Neural progenitor cell (in vitro differentiated cells): ENCODE data around the gene UBQLN1. TPM values are rescaled to one million over a fixed set of nuclear protein-coding genes. Genes with fewer than 3 reads are reported as not detected.

Source experiments
- DNase-seq: peaks from one replicate; pipeline ENCODE4 v3.0.0-alpha.2; 2016; ENCODE audit warnings: low spot score
- H2AFZ ChIP-seq: fragments of 200-600 bp; sonication (generic); replicated peaks from 2 replicates; pipeline ENCODE4 v1.6.1; 2016; ENCODE audit warnings: antibody characterized with exemption
- H3F3A ChIP-seq: fragments of 200-600 bp; sonication (generic); 2 replicates; pipeline ENCODE4 v1.6.1; 2016; ENCODE audit warnings: antibody characterized with exemption, low read depth
- H3K27ac ChIP-seq: fragments of 200-600 bp; sonication (generic); 2 replicates; pipeline ENCODE4 v1.5.1; 2016; ENCODE audit warnings: mild to moderate bottlenecking
- H3K27me3 ChIP-seq: fragments of 200-600 bp; sonication (generic); 2 replicates; pipeline ENCODE4 v1.6.1; 2016; ENCODE audit warnings: mild to moderate bottlenecking, moderate library complexity
- H3K36me3 ChIP-seq: fragments of 200-600 bp; sonication (generic); 2 replicates; pipeline ENCODE4 v1.5.1; 2016
- H3K4me1 ChIP-seq: fragments of 200-600 bp; sonication (generic); 2 replicates; pipeline ENCODE4 v1.6.1; 2016; ENCODE audit warnings: mixed run types
- H3K4me2 ChIP-seq: fragments of 200-600 bp; sonication (generic); 2 replicates; pipeline ENCODE4 v1.6.1; 2016
- H3K4me3 ChIP-seq: fragments of 200-600 bp; sonication (generic); 2 replicates; pipeline ENCODE4 v1.5.1; 2016
- H3K79me2 ChIP-seq: fragments of 200-600 bp; sonication (generic); 2 replicates; pipeline ENCODE4 v1.6.1; 2016; ENCODE audit warnings: low read depth
- H3K9ac ChIP-seq: fragments of 200-600 bp; sonication (generic); 2 replicates; pipeline ENCODE4 v1.6.1; 2016
- H3K9me3 ChIP-seq: fragments of 200-600 bp; sonication (generic); 2 replicates; pipeline ENCODE4 v1.5.1; 2016; ENCODE audit warnings: low read depth
- H4K20me1 ChIP-seq: fragments of 200-600 bp; sonication (generic); 2 replicates; pipeline ENCODE4 v1.6.1; 2016; ENCODE audit warnings: low read depth
- H3K27ac Mint-ChIP-seq: 3 replicates; pipeline ENCODE4 v1.8.0; 2021; ENCODE audit warnings: mixed read lengths
- H3K27me3 Mint-ChIP-seq: 2 replicates; pipeline ENCODE4 v1.8.0; 2022; ENCODE audit warnings: low read depth, mild to moderate bottlenecking, inconsistent platforms, moderate library complexity, mixed read lengths; ENCODE audit not compliant: insufficient read depth
- H3K36me3 Mint-ChIP-seq: 3 replicates; pipeline ENCODE4 v1.8.0; 2021; ENCODE audit warnings: mixed read lengths
- H3K4me1 Mint-ChIP-seq: 3 replicates; pipeline ENCODE4 v1.8.0; 2021; ENCODE audit warnings: mixed read lengths
- H3K4me3 Mint-ChIP-seq: 3 replicates; pipeline ENCODE4 v1.8.0; 2021; ENCODE audit warnings: mild to moderate bottlenecking, moderate library complexity, mixed read lengths
- H3K9me3 Mint-ChIP-seq: 3 replicates; pipeline ENCODE4 v1.8.0; 2020; ENCODE audit warnings: mixed read lengths
- CTCF ChIP-seq: fragments of 200-600 bp; sonication (generic); IDR thresholded peaks from 2 replicates; pipeline ENCODE4 v1.5.1; 2017; ENCODE audit warnings: antibody characterized with exemption, mild to moderate bottlenecking
- EZH2 ChIP-seq: fragments of 200-600 bp; sonication (generic); IDR thresholded peaks from 2 replicates; pipeline ENCODE4 v1.6.1; 2017; ENCODE audit warnings: antibody characterized with exemption, mild to moderate bottlenecking, moderate library complexity
- EZH2phosphoT487 ChIP-seq: fragments of 200-600 bp; sonication (generic); IDR thresholded peaks from 2 replicates; pipeline ENCODE4 v1.6.1; 2017; ENCODE audit warnings: antibody characterized with exemption
- total RNA-seq: library from RNA; depleted of rRNA; stranded (reverse); fragments of >200 nt; gene quantifications from 2 replicates; pipeline ENCODE4 v1.2.3, GENCODE V29; 2015; ENCODE audit warnings: low replicate concordance

The UBQLN1 gene
- total RNA-seq, 1 donor from 2014 or later = 143 TPM

- Mint-ChIP-seq H3K36me3 (no peaks in the 10 kb centered on the region), H3K27me3 (no peaks in the 10 kb centered on the region), H3K4me1 (no peaks in the 10 kb centered on the region), H3K27ac (no peak overlapping the region), H3K4me3 (no peak overlapping the region), H3K9me3 (no peaks in the 10 kb centered on the region)
- H3K4me2 ChIP-seq = no peak overlapping the region
- H3K79me2 ChIP-seq = no peaks in the 10 kb centered on the region
- H3K9ac ChIP-seq = no peak overlapping the region
- no peaks in the 10 kb centered on the region for H3F3A ChIP-seq
- H3K4me3 ChIP-seq = no peak overlapping the region
- H3K9me3 ChIP-seq = no peaks in the 10 kb centered on the region
- no peak for DNase-seq
- H4K20me1 ChIP-seq = no peaks in the 10 kb centered on the region
- no peaks in the 10 kb centered on the region for H3K27me3 ChIP-seq
- no peaks in the 10 kb centered on the region for H3K36me3 ChIP-seq
- TF ChIP-seq EZH2phosphoT487 (no peak), CTCF (no peak), EZH2 (no peak)
- H2AFZ ChIP-seq = no peak overlapping the region
- H3K4me1 ChIP-seq = no peaks in the 10 kb centered on the region
- H3K27ac ChIP-seq = no peak overlapping the region
These were observed 15.2 kb upstream of the UBQLN1 start for GRCh38 chr9:83722726-83723495.

GRCh38 chr9:83721509-83721908 lies 13.8 kb upstream of the UBQLN1 start:
- no peaks in the 10 kb centered on the region for H3K4me1 ChIP-seq
- TF ChIP-seq EZH2phosphoT487 (no peak), EZH2 (no peak), CTCF (no peak)
- no peak for DNase-seq
- H3K36me3 ChIP-seq = no peaks in the 10 kb centered on the region
- no peaks in the 10 kb centered on the region for H4K20me1 ChIP-seq
- H3K27ac Mint-ChIP-seq = no peak overlapping the region
- no peak overlapping the region for H3K4me3 Mint-ChIP-seq
- H3K79me2 ChIP-seq = no peaks in the 10 kb centered on the region
- no peak overlapping the region for H3K4me2 ChIP-seq
- H3K27ac ChIP-seq = no peak overlapping the region
- no peaks in the 10 kb centered on the region for H3K27me3 ChIP-seq
- H3F3A ChIP-seq = no peaks in the 10 kb centered on the region
- H3K27me3 Mint-ChIP-seq = no peaks in the 10 kb centered on the region
- H3K9me3 Mint-ChIP-seq = peaks cover 3% of the 10 kb centered on the region
- no peak overlapping the region for H3K9ac ChIP-seq
- H3K4me3 ChIP-seq = no peak overlapping the region
- H3K9me3 ChIP-seq = no peaks in the 10 kb centered on the region
- H3K4me1 Mint-ChIP-seq = no peaks in the 10 kb centered on the region
- H3K36me3 Mint-ChIP-seq = no peaks in the 10 kb centered on the region
- H2AFZ ChIP-seq = no peak overlapping the region

GRCh38 chr9:83715794-83716193 lies 8.0 kb upstream of the UBQLN1 start:
- Mint-ChIP-seq H3K27me3 (no peaks in the 10 kb centered on the region), H3K27ac (no peak overlapping the region)

More at GRCh38 chr9:83715794-83716193, 8.0 kb upstream of the UBQLN1 start:
- Histone ChIP-seq H3K27me3 (no peaks in the 10 kb centered on the region), H3K4me2 (no peak overlapping the region), H3K4me1 (no peaks in the 10 kb centered on the region), H3K9me3 (no peaks in the 10 kb centered on the region), H3K9ac (no peak overlapping the region), H3F3A (no peaks in the 10 kb centered on the region), H3K79me2 (no peaks in the 10 kb centered on the region), H3K4me3 (no peak overlapping the region), H3K36me3 (no peaks in the 10 kb centered on the region), H3K27ac (no peak overlapping the region), H4K20me1 (no peaks in the 10 kb centered on the region), H2AFZ (no peak overlapping the region)
- H3K4me3 Mint-ChIP-seq = no peak overlapping the region
- no peak for DNase-seq
- peaks cover 3% of the 10 kb centered on the region for H3K9me3 Mint-ChIP-seq
- H3K36me3 Mint-ChIP-seq = no peaks in the 10 kb centered on the region
- no peaks in the 10 kb centered on the region for H3K4me1 Mint-ChIP-seq
- TF ChIP-seq EZH2phosphoT487 (no peak), CTCF (no peak), EZH2 (no peak)
